GF-D8 (cell line): Measurements from ENCODE around the gene NFIA.

Experiments
- DNase-seq: peaks from one replicate; lab custom pipeline; 2025; lab: John Stamatoyannopoulos, UW

NFIA gene

GRCh38 chr1:61083807-61084440 is 1.6 kb downstream of the NFIA start:
- no peak for DNase-seq

DNA sequence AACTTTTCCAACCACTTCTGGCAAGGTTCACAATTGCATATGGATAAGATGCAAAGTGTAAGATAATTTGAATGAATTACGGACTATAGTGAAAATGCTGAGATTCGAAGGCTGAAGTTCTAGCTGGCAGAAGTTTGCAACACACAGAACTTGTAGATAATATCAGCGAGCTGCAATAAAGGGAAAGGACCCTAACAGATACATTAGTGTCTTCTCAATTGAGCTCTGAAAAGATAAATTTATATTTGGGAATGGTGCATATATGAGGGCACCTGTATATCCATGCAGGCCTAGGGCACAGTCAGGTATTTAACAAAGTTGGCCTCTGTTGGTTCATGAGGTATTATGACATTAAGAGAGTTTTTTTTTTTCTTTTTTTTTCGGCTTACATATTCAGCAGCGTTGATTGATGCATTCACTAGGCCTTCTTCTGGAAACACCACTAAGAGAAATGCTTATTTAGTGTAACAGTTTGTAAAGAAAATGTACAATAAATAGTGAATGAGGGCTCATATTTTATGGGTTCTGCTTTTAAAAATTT is 2.2 kb downstream of the NFIA start:
- DNase-seq = no peak

DNA sequence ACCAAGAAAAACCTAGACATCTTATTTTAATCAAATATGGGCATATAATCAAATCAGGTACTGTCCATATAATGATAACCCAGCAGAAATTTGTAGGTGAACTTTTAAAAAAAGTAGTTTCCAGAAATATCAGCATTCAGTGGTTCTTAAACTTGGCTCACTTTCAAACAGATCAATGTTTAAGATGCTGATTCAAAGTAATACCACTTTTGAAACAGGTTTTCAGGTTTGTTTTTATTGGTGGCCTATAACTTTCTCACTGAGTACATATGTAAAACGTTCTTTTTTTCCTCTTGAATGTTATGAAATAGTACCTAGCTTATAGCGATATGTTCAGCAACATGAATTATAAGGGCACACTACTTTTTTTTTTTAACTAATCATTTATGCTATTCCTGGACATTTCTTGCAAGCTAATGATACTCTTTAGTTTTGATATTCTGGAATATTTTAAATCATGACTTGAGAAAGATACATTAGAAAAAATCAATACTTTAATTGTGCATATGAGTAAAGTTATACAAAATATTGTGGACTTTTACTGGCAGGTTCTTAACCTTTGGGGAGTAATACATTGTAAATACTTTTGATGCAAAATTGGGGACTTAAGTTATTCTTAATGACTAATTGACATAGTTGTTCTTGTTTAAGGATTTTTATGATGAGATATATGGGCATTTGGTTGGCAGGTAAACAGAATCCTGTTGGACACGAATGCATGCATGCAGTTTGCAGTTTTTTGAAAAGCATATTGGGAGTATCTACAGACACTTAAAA is 3.0 kb downstream of the NFIA start:
- no peak for DNase-seq

GRCh38 chr1:61085983-61086644 is 3.8 kb downstream of the NFIA start:
- no peak for DNase-seq

- no peak for DNase-seq
These were observed 5.2 kb downstream of the NFIA start for GRCh38 chr1:61087571-61087970.

DNA sequence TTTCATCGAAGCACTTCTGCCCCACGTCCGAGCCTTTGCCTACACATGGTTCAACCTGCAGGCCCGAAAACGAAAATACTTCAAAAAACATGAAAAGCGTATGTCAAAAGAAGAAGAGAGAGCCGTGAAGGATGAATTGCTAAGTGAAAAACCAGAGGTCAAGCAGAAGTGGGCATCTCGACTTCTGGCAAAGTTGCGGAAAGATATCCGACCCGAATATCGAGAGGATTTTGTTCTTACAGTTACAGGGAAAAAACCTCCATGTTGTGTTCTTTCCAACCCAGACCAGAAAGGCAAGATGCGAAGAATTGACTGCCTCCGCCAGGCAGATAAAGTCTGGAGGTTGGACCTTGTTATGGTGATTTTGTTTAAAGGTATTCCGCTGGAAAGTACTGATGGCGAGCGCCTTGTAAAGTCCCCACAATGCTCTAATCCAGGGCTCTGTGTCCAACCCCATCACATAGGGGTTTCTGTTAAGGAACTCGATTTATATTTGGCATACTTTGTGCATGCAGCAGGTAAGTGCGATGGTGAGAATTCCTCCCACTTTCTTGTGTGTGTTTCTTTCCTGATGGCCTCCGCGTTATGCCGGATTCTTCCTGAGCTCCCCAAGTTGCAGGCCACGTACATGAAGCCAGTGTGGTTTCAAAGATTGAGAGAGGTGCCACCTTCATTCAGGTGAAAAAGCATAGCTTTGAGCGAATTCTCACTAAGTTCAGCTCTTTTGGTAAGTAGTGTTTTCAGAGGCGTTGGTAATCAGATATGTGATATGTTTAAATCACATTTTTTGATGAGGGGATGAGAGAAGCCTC is 6.0 kb downstream of the NFIA start:
- no peak for DNase-seq

GRCh38 chr1:61089338-61089737 is 7.0 kb downstream of the NFIA start:
- DNase-seq = no peak

GRCh38 chr1:61089741-61090140 is 7.4 kb downstream of the NFIA start:
- no peak for DNase-seq

GRCh38 chr1:61090546-61091202 is 8.3 kb downstream of the NFIA start:
- DNase-seq = no peak

DNA sequence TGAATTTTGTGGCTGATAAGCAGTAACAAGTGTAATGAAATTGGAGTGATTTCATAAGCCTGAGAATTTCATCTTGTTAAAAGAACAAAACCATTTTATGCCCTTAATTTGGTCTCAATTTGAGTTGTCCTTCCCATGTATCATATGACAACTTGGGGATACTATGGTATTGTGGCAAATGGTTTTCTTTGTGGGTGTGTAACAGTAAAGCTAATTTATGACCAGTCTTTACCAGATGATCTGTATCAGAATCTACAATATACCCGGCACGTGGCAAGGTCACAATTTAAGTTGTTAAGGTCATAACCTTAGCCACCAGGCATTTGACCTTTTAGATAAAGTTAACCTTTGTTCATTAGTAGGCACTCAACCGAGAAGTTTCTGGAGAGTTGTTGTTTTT is 9.1 kb downstream of the NFIA start:
- no peak for DNase-seq

GRCh38 chr1:61092642-61093041 is 10.3 kb downstream of the NFIA start:
- DNase-seq = no peak

DNA sequence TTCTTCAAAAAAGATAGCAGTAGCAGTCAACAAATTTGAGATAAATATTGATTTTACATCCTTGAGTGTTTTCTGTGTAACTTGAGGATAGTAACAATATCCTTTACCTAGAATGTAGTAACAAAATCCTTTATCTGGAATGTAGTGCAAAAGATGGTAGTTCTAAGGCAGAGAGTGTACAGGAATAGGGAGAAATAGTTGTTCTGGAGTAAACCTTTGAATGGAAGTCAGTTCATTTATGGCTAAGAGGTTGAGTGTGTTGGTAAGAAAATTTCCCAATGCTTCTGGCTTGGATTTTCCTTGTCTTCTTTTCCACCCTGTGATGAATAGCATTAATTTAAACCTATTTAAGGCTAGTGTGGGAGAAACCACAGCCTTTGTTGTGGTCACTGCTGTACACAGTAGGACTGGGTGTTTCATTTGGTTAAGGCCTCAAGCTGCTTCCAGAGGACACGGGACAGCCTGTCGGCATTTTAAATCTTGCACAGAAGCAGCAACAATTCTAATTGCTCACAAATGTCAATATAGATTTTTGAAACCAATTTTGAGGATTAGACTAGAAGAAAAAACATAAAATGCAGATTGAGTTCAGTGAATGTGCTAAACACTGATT is 11.3 kb downstream of the NFIA start:
- no peak for DNase-seq

DNA sequence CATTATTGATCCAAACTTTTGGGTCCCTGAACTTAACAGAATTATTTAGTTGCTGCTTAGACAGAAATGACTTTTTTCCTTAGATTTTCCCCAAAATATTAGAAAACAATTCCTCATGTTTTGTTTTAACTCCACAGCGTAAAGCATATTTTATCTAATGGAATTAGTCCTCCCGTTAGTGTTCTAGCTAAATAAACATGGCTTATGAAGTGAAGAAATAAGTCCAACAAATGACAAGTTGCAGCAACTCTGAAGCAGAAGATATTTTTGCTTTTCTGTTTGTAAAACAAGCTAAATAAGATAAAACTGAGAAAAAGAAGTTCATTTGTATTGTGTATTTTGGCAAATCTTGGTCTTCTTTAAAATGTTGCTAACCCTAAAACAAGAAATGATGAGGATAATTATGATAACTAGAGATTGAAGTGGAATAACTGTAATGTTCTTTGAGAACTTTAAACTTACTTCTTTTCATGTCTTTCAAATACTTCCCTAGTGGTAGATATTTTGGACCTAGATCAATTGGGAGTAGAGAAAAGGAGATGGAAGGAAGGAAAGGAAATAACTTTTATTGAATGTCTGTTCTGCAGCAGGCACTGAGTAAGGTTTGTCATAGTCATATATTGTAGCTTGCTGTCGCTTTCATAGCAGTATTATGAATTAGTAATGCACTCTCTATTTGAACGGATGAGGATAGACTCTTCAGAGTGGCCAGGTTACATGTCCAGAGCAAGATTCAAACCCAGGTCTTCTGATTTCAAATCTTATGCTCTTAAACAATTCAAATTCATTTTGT is 12.5 kb downstream of the NFIA start:
- no peak for DNase-seq

DNA sequence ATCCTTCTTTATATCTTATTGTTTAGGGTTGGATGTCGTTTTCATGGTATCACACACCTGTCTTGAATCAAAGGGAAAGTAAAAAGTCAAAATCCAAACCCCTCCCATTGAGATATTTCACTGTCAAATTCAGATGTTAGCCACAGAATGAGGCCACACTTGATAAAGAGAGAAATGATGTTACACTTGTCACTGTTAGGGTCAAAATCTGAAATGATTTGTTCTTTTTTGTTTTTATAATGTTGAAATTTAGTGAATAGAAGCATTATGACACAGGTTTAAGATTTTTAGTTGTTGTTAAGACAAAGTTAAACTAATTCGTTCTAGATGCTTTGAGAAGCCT is 13.1 kb downstream of the NFIA start:
- DNase-seq = no peak

DNA sequence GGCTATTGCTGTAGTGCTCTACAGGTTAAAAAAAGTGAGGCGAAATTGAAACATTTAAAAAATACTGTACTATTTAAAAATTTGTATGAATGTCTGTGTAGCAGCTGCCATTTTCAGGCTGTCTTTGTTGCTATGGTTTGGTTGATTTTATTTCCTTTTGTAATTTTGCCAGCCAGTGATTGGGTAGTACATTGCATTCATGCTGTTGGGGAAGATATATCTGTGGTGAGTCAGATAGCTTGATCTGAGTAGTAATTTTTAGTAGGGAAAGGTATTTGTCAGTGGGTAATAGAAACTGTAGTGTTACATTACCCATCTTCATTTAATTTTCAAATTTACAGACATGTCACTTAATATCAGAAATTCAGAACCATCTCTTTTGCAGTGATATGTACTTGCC is 15.0 kb downstream of the NFIA start:
- DNase-seq = no peak

DNA sequence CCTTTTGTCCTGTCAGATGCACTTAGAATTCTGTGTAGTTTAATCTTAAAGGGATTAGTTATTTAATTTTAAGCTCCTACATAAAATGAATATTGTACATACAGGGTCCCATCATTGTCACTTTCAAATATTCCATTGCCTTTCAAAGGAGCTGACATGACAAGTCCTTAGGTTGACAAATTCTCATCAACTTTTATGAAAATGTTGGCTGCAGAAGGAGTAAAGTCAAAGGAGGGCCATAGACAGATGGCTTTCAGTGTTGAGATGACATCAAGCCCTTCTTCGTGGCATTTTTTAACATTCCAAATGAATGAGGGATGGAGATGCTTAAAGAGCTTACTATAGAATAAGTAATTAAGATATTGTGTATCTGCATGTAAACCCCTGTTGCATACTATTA is 15.4 kb downstream of the NFIA start:
- DNase-seq = no peak

- no peak for DNase-seq
These were observed 16.0 kb downstream of the NFIA start for GRCh38 chr1:61098333-61098732.

DNA sequence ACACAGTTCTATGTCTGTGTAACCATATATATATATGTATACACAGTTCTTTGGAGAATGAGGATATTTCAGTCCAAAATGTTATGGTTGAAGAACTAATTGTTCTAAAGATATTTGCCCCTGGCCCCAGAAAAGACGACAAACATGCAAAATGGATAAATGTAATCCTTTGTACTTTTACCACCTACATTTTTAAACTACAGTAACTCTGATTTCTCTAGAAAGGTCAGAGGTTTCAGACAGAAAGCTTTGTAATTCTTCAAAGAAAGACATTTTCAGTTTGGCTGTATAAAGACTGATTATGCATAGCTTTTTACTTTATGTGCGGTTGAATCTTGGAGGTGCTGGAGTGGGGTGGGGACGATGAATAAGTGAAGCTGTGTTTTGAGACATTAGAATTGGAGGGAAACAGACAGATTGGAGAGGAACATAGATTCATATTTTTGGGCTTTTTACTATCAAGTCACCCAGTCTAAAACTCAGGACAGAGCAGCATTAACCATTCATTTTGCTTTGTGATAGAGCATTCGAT is 16.6 kb downstream of the NFIA start:
- no peak for DNase-seq

- no peak for DNase-seq
These were observed 18.2 kb downstream of the NFIA start for GRCh38 chr1:61100578-61100977.

- no peak for DNase-seq
These were observed 19.2 kb downstream of the NFIA start for GRCh38 chr1:61101536-61101935.
